ENCODE data around the gene MRPL42.
"Not testable (repeated sequence)": the region's sequence is repeated elsewhere in the genome, so short reads cannot be mapped to it uniquely, and the experiment has no call there.

MRPL42 gene

GRCh38 chr12:93447555-93448290 is 19.6 kb upstream of the MRPL42 start:
- DNase-seq = no peak

- no peak for DNase-seq
These were observed 18.5 kb upstream of the MRPL42 start for GRCh38 chr12:93448796-93449195.

- DNase-seq = no peak
These were observed 18.0 kb upstream of the MRPL42 start for GRCh38 chr12:93449277-93449676.

GRCh38 chr12:93451423-93452158 is 15.7 kb upstream of the MRPL42 start:
- no peak for DNase-seq

GRCh38 chr12:93453633-93454032 is 13.7 kb upstream of the MRPL42 start:
- DNase-seq = no peak

DNA sequence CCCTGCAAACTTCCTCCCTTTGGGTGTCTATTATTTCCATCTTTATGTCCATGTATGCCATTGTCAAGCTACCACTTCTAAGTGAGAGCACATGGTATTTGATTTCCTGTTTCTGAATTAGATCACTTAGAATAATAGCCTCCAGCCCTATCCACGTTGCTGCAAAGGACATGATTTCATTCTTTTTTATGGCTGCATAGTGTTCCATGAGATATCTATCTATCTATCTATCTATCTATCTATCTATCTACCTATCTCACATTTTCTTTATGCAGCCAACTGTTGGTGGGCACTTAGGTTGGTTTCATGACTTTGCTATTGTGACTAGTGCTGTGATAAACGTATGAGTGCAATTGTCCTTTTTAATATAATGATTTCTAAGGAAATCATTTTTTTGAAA is 11.2 kb upstream of the MRPL42 start:
- no peak for DNase-seq

DNA sequence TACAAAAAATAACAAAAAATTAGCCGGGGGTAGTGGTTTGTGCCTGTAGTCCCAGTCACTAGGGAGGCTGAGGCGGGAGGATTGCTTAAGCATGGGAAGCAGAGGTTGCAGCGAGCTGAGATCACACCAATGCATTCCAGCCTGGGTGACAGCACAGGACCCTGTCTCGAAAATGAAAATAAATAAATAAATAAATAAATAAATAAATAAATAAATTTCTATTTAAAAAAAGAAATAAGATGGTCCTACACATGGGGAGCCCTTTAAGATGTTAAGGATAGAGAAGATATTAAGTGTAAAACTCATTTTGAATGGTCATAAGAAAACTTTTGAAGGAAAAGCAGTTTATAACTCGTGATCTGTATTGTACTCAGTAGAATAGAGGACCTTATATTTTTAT is 8.2 kb upstream of the MRPL42 start:
- DNase-seq = no peak

- no peak for DNase-seq
These were observed 7.3 kb upstream of the MRPL42 start for GRCh38 chr12:93460003-93460402.

DNA sequence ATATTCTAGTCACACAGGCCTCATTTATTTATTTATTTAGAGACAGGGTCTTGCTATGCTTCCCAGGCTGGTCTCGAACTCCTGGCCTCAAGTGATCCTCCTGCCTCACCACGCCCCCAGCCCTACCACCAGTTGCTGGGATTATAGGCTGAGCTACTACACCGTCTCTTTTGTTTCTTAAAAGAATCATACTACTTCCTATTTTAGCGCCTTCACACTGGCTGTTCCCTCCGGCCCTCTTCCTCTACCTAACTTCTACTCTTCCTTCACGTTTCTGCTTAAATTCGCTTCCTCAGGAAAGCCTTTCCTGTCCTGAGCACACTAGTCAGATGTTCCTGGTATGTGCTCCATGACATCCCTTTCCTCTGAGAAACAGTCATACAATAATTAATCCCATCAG is 6.4 kb upstream of the MRPL42 start:
- no peak for DNase-seq

- no peak for DNase-seq
These were observed 5.8 kb upstream of the MRPL42 start for GRCh38 chr12:93461503-93461902.

GRCh38 chr12:93465841-93466240 is 1.5 kb upstream of the MRPL42 start:
- DNase-seq = no peak

- peak in 1 of 14 donors; percentile 3 for DNase-seq
These were observed 526 bp upstream of the MRPL42 start for GRCh38 chr12:93466625-93467350.

- DNase-seq = no peak
These were observed 676 bp downstream of the MRPL42 start for GRCh38 chr12:93468008-93468371.

GRCh38 chr12:93469386-93469785 is 2.1 kb downstream of the MRPL42 start:
- DNase-seq = no peak

DNA sequence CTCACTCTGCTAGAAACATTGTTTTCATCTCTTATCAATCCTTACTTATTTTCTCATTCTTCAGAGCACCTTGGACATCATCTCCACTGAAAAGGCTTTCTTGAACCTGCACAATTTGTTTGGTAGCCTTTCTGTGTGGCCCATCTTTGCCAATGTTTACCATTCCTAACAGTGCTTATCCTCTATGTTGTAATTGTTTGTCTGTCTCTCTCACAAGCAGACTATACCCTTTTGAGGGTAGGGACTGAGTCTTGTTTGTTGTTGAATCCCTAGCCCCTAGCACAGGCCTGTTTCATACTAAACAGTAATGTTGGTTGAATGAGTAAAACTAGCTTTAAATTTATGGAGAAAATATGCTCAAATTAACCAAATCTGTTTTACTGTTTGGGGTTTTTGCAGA is 9.2 kb downstream of the MRPL42 start:
- DNase-seq = no peak

DNA sequence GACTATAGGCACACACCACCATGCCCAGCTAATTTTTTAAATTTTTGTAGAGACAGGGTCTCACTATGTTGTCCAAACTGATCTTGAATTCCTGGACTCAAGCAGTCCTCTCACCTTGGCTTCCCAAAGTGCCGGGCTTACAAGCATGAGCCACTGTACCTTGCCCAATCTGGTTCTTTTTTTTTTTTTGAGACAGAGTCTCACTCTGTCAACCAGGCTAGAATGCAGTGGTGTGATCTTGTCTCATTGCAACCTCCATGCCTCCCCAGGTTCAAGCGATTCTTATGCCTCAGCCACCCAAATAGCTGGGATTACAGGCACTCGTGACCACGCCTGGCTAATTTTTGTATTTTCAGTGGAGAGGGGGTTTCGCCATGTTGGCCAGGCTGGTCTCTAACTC is 15.4 kb downstream of the MRPL42 start:
- DNase-seq = no peak

DNA sequence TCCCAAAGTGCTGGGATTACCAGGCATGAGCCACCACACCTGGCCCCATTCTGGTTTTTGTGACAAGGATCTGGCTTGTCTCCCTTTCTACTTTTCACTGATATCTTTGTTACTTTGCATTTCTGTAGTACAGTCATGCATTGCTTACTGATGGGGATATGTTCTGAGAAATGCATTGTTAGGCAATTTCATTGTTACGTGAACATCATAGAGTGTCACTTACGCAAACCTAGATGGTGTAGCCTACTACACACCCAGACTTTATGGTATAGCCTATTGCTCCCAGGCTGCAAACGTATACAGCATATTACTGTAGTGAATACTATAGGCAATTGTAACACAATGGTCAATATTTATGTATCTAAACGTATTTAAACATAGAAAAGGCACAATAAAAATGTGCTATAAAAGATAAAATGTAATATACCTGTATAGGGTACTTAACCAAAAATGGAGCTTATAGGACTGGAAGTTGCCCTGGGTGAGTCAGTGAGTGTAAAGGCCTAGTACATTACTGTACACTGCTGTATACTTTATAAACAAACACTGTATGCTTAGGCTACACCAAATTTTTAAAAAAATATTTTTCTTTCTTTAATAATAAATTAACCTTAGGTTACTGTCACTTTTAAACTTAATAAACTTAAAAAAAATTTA is 16.0 kb downstream of the MRPL42 start:
- DNase-seq = no peak

DNA sequence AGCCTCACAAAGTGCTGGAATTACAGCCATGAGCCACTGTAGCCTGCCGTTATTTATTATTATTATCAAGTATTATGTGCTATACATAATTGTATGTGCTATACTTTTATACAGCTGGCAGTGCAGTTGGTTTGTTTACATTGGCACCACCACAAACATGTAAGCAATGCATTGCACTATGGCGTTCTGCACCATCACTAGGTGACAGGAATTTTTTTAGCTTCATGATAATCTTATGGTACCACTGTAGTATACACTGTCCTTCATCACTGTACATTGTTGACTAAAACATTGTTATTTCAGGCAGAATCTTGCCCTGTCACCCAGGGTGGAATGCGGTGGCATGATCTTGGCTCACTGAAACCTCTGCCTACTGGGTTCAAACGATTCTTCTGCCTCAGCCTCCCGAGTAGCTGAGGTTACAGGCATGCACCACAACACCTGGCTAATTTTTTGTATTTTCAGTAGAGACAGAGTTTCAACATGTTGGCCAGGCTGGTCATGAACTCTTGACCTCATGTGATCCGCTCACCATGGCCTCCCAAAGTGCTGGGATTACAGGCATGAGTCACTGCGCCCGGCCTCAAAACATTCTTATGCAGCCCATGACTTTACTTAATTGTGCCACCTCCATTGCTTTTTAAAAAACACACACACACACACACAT is 17.1 kb downstream of the MRPL42 start:
- no peak for DNase-seq

DNA sequence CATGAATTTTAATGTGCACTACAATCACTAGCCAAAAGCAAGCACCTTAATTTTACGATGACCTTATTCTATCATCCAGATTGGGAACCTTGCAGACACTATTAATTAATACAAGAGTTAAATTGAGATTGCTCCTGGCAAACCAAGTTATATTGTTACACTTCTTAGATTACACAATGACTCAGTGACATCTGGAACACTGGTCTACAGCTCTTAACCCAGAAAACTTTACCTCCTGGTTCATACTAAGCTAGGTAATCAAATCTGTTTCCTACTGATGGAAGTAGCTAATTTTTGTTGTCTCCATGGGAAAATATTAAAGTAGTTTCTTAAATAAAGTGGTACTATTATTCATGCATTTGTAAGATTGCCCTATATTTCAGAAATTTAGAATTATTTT is 25.5 kb downstream of the MRPL42 start:
- DNase-seq = not testable (repeated sequence)

- no peak for DNase-seq
These were observed 26.8 kb downstream of the MRPL42 start for GRCh38 chr12:93494096-93494495.

GRCh38 chr12:93497456-93497855 is 30.1 kb downstream of the MRPL42 start:
- DNase-seq = no peak

GRCh38 chr12:93498813-93499212 is 31.5 kb downstream of the MRPL42 start:
- not testable (repeated sequence) for DNase-seq
